Lung microvascular endothelial cell (primary cell): ENCODE data around the gene NTN5. TPM values are rescaled to one million over a fixed set of nuclear protein-coding genes. Genes with fewer than 3 reads are reported as not detected.

ENCODE experiments used
- DNase-seq, 2 donors: peaks; one replicate each; pipeline versions ENCODE4 v3.0.0 to v3.0.0-alpha.2; 2010; ENCODE audit warnings: low read depth in 2 of 2
- total RNA-seq: library from RNA; depleted of rRNA; stranded (reverse); fragments of >200 nt; gene quantifications from 2 replicates; pipeline ENCODE4 v1.2.1, GENCODE V29; 2014

Gene NTN5
- total RNA-seq, 1 donor from 2014 or later: not detected

- DNase-seq: no peak
Measured at GRCh38 chr19:48615231-48616040, 57.4 kb downstream of the NTN5 start.

GRCh38 chr19:48614436-48615230 lies 58.2 kb downstream of the NTN5 start, which contains the start of gene FAM83E:
TSS of gene FAM83E (minus strand) at chr19:48615076. CDS start at chr19:48613372, 1,704 bp downstream.
- DNase-seq: no peak

GRCh38 chr19:48613852-48614435 lies 58.9 kb downstream of the NTN5 start:
- no peak for DNase-seq

- DNase-seq: no peak
Measured at GRCh38 chr19:48613024-48613851, 59.6 kb downstream of the NTN5 start.

- DNase-seq: no peak
Measured at GRCh38 chr19:48611872-48612271, 60.9 kb downstream of the NTN5 start.

Other genes with a start within 250 kb of the NTN5 start
- 10.0 and 14.5 TPM in 2 replicates for gene GRWD1, start 227.0 kb downstream of the NTN5 start, total RNA-seq
- gene KCNJ14, start 217.4 kb downstream of the NTN5 start, total RNA-seq: under 0.01 and 0.20 TPM in 2 replicates
- gene CYTH2, start 203.6 kb downstream of the NTN5 start, total RNA-seq: 40.1 and 43.1 TPM in 2 replicates
- under 0.01 TPM in 1 of 2 replicates, not detected in the other for gene LMTK3, start 161.2 kb downstream of the NTN5 start, total RNA-seq
- not detected in 2 replicates for gene SULT2B1, start 120.8 kb downstream of the NTN5 start, total RNA-seq
- not detected in 2 replicates for gene SPACA4, start 66.3 kb downstream of the NTN5 start, total RNA-seq
- 0.40 and 0.65 TPM in 2 replicates for gene FAM83E, start 57.9 kb downstream of the NTN5 start, total RNA-seq
- 2,223 and 2,324 TPM in 2 replicates for gene RPL18, start 53.8 kb downstream of the NTN5 start, total RNA-seq
- gene SPHK2, start 53.5 kb downstream of the NTN5 start, total RNA-seq: 5.4 and 6.3 TPM in 2 replicates
- 0.87 and 3.4 TPM in 2 replicates for gene DBP, start 35.6 kb downstream of the NTN5 start, total RNA-seq
- gene CA11, start 26.8 kb downstream of the NTN5 start, total RNA-seq: 3.1 and 8.1 TPM in 2 replicates
- gene FUT2, start 23.0 kb upstream of the NTN5 start, total RNA-seq: not detected in 2 replicates
- gene MAMSTR, start 46.7 kb upstream of the NTN5 start, total RNA-seq: under 0.01 and 0.22 TPM in 2 replicates
- 51.4 and 74.0 TPM in 2 replicates for gene RASIP1, start 67.6 kb upstream of the NTN5 start, total RNA-seq
- gene IZUMO1, start 73.9 kb upstream of the NTN5 start, total RNA-seq: 0.20 and 0.22 TPM in 2 replicates
- gene FUT1, start 79.6 kb upstream of the NTN5 start, total RNA-seq: 4.8 and 8.3 TPM in 2 replicates
- under 0.01 TPM in 1 of 2 replicates, not detected in the other for gene FGF21, start 82.5 kb upstream of the NTN5 start, total RNA-seq
- gene BCAT2, start 138.0 kb upstream of the NTN5 start, total RNA-seq: 26.2 and 28.3 TPM in 2 replicates
- gene HSD17B14, start 163.5 kb upstream of the NTN5 start, total RNA-seq: 0.60 and 2.6 TPM in 2 replicates
- 2.4 and 7.1 TPM in 2 replicates for gene PLEKHA4, start 195.6 kb upstream of the NTN5 start, total RNA-seq
- gene PPP1R15A, start 199.4 kb upstream of the NTN5 start, total RNA-seq: 21.6 and 63.9 TPM in 2 replicates
- under 0.01 TPM in 2 replicates for gene TULP2, start 225.7 kb upstream of the NTN5 start, total RNA-seq
- gene NUCB1, start 227.3 kb upstream of the NTN5 start, total RNA-seq: 118 and 160 TPM in 2 replicates